Measurements from ENCODE around the gene GTF3C4. TPM values are rescaled to one million over a fixed set of nuclear protein-coding genes. Genes with fewer than 3 reads are reported as not detected.

GTF3C4 gene
- total and polyA plus RNA-seq, 2 of the 8 experiments (the other 6 are each of a cell fraction or from before 2014, with no cell fraction given), result 6.8 to 39.2 TPM

DNA sequence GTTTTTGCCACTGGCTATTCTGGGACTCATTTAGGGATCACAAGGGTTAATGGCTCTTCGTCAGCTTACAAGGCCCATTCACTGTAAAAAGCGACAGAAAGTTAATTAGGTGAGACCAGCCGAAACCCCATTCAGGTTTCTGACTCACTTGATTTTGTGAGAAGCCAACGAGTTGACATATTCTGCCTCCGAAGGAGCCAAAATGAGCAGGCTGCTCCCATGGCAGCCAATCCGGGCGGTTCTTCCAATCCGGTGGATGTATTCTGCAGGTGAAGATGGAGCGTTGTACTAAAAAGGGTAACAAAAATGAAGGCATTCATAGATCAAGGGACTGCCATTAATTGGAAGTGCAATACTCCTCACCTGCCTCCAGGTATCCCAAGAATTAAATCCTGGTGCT lies 40.1 kb upstream of the GTF3C4 start:
- FAIRE-seq, result no peak
- Histone ChIP-seq H3K18ac (ENCODE audit: extremely low read depth, low read length) (no peak overlapping the region), H3K27ac (ENCODE audit: low read depth, low read length) (no peak overlapping the region), H3K9me3 (ENCODE audit: insufficient read depth in 2 of 2, low read depth in 1 of 2, low read length in 1 of 2) (no peaks in the 10 kb centered on the region), H3K4ac (replicated peaks; ENCODE audit: insufficient read length, low read depth, low read length) (no peak overlapping the region), H3K79me1 (ENCODE audit: low read depth, low read length) (no peaks in the 10 kb centered on the region; the same call in 1 of the 2 replicates), H3K4me3 (ENCODE audit: extremely low read depth in 1 of 4, insufficient read depth in 2 of 4, low read depth in 3 of 4, low read length in 4 of 4) (no peak overlapping the region), H4K20me1 (replicated peaks in 1 of 2; ENCODE audit: control insufficient read depth in 1 of 2, insufficient read depth in 2 of 2, low read length in 2 of 2) (peaks cover 3 to 5% of the 10 kb centered on the region in 2 experiments), H2BK15ac (ENCODE audit: low read length) (no peak overlapping the region), H3K27me3 (replicated peaks in 1 of 4; ENCODE audit: control insufficient read depth in 3 of 4, extremely low read depth in 1 of 4, insufficient read depth in 3 of 4, low read length in 3 of 4) (no peaks in the 10 kb centered on the region), H3K4me1 (replicated peaks in 1 of 4; ENCODE audit: control insufficient read depth in 3 of 4, insufficient read depth in 4 of 4, low read length in 3 of 4) (0 out of 7 replicates have a peak, but pooled peaks cover 0 to 3% (median 0%) of the 10 kb centered on the region in 4 experiments), H3K79me2 (ENCODE audit: control insufficient read depth in 1 of 2, insufficient read depth in 2 of 2, low read length in 2 of 2) (no peaks in the 10 kb centered on the region), H2BK12ac (ENCODE audit: low read depth, low read length) (no peak overlapping the region), H2BK5ac (ENCODE audit: low read depth, low read length) (no peak overlapping the region), H4K5ac (ENCODE audit: insufficient read length, low read depth, low read length) (no peak overlapping the region), H4K8ac (ENCODE audit: extremely low read depth, insufficient read depth, low read length) (peak overlapping the region; percentile 15; the same call in 1 of the 2 replicates), H2AFZ (ENCODE audit: low read length) (no peak overlapping the region), H3K14ac (ENCODE audit: insufficient read length) (no peak overlapping the region), H4K91ac (replicated peaks; ENCODE audit: insufficient read length, low read length) (no peak overlapping the region), H3K4me2 (ENCODE audit: insufficient read depth in 1 of 2, low read depth in 2 of 2, low read length in 2 of 2) (no peak overlapping the region), H3K23me2 (ENCODE audit: low read depth, low read length) (no peaks in the 10 kb centered on the region), H3K23ac (ENCODE audit: insufficient read length) (no peak overlapping the region), H2BK20ac (ENCODE audit: low read length) (no peak overlapping the region), H3K56ac (replicated peaks; ENCODE audit: insufficient read length, low read depth, low read length) (no peak overlapping the region), H2AK5ac (ENCODE audit: low read depth, low read length) (no peak overlapping the region), H3K9ac (replicated peaks in 1 of 4; ENCODE audit: extremely low read depth in 1 of 4, low read depth in 3 of 4, low read length in 3 of 4) (no peak overlapping the region), H3K36me3 (ENCODE audit: control insufficient read depth in 2 of 4, insufficient read depth in 4 of 4, low read length in 3 of 4) (peaks cover 3 to 27% (median 17%) of the 10 kb centered on the region in 4 experiments; a peak in 7 of 8 replicates), H2BK120ac (replicated peaks; ENCODE audit: low read depth, low read length) (no peak overlapping the region)
- WGBS, 2 experiments (ENCODE audit: extremely low coverage in 1 of 2, insufficient coverage in 1 of 2, insufficient read length in 1 of 2, insufficient replicate concordance in 2 of 2, low coverage in 1 of 2, low lambda C conversion rate in 2 of 2, missing lambda C conversion rate in 1 of 2), result 91% methylated on average over 9 of the region's 9 CpGs; no CpG with 5 or more reads in 1 of the 2 experiments
- no peak for TF ChIP-seq NANOG (IDR thresholded peaks at IDR 0.05; ENCODE audit: insufficient read depth, low read depth, low read length, poor library complexity, severe bottlenecking)
- TF ChIP-seq CHD2 (IDR thresholded peaks at IDR 0.05; ENCODE audit: low read length), result no peak
- no peak for TF ChIP-seq RBBP5 (IDR thresholded peaks at IDR 0.05; ENCODE audit: borderline replicate concordance, low read depth, low read length)
- no peak for TF ChIP-seq POLR2A (IDR thresholded peaks at IDR 0.05; ENCODE audit: control extremely low read depth in 1 of 2, low read depth in 2 of 2, low read length in 2 of 2)
- TF ChIP-seq EP300 (IDR thresholded peaks at IDR 0.05; ENCODE audit: borderline replicate concordance in 1 of 2, low read depth in 2 of 2, low read length in 2 of 2), result no peak
- ChIA-PET CTCF (ENCODE audit: partially characterized antibody) (interaction anchor here (1.0 to 3.9 kb wide), 2 partner anchors 15 to 55 kb away, joined by 3 to 16 read pairs; no protein-coding TSS in a partner anchor), POLR2A (ENCODE audit: partially characterized antibody) (interaction anchor here (1.0 kb wide), 1 partner anchor 9 kb away, joined by 4 read pairs; no protein-coding TSS in a partner anchor)
- DNase-seq (ENCODE audit: low read depth in 1 of 2, low spot score in 2 of 2), result no peak

All from H1 (cell line).